Thyroid gland (tissue), 4 donors: ENCODE data around the gene ACTL10. TPM values are rescaled to one million over a fixed set of nuclear protein-coding genes. Genes with fewer than 3 reads are reported as not detected.

ENCODE experiments used
- DNase-seq, 2 donors: peaks; one replicate each; pipeline ENCODE4 v3.0.0-alpha.2; 2019
- H3K27ac ChIP-seq, 3 donors: fragments of 200-600 bp; sonication (generic); 1 replicate in 2 of 3; 2 replicates in 1 of 3; pipeline ENCODE4 v1.5.1; 2016 to 2019; ENCODE audit warnings: mild to moderate bottlenecking in 1 of 3, moderate library complexity in 1 of 3
- H3K27me3 ChIP-seq: fragments of 200-600 bp; sonication (generic); one replicate; pipeline ENCODE4 v1.5.1; 2019
- H3K36me3 ChIP-seq, 2 donors: fragments of 200-600 bp; sonication (generic); one replicate each; pipeline ENCODE4 v1.5.1; 2016 to 2019
- H3K4me1 ChIP-seq, 2 donors: fragments of 200-600 bp; sonication (generic); one replicate each; pipeline ENCODE4 v1.5.1; 2017 to 2019
- H3K4me3 ChIP-seq, 3 donors: fragments of 200-600 bp; sonication (generic); replicated peaks in 1 of 3; 1 replicate in 2 of 3; 2 replicates in 1 of 3; pipeline ENCODE4 v1.5.1; 2016; ENCODE audit warnings: mild to moderate bottlenecking in 1 of 3
- H3K9me3 ChIP-seq: fragments of 200-600 bp; sonication (generic); one replicate; pipeline ENCODE4 v1.5.1; 2017
- CTCF ChIP-seq, 6 experiments: fragments of 200-600 bp in 3 of 6; fragments of 450-650 bp in 3 of 6; sonication (generic) in 3 of 6; IDR thresholded peaks; one replicate each; pipeline ENCODE4 v1.5.1; 2016 to 2019; ENCODE audit warnings: antibody characterized with exemption in 6 of 6, mild to moderate bottlenecking in 2 of 6, inconsistent platforms in 1 of 6, moderate library complexity in 1 of 6
- POLR2A ChIP-seq, 2 donors: fragments of 450-650 bp; IDR thresholded peaks; one replicate each; pipeline ENCODE4 v1.6.1; 2017; ENCODE audit warnings: antibody characterized with exemption in 2 of 2, mild to moderate bottlenecking in 2 of 2, moderate library complexity in 1 of 2
- WGBS, 2 donors: methylation state at CpG; one replicate each; pipeline ENCODE4 v1.1.5; 2017; 5-methylcytosine and 5-hydroxymethylcytosine counted together
- intact Hi-C: fragments of 100-400 bp; cut with DNase I; formaldehyde crosslinking; loops from one replicate; pipeline ENCODE4 v1.15.1; 2023
- total RNA-seq, 4 donors: library from RNA; depleted of rRNA; stranded (reverse); fragments of >200 nt; gene quantifications; one replicate each; pipeline ENCODE4 v1.2.3, GENCODE V29; 2016

Gene ACTL10
- total RNA-seq, 4 donors from 2014 or later, result 2.1 to 3.9 (median 2.6) TPM

- intact Hi-C loops, result no loop called here
- peaks cover 14 to 23% of the 10 kb centered on the region in 2 donors for H3K36me3 ChIP-seq
- no peak overlapping the region for H3K4me3 ChIP-seq
- H3K4me1 ChIP-seq, result no peaks in the 10 kb centered on the region
- TF ChIP-seq POLR2A (IDR thresholded peaks at IDR 0.05) (no peak), CTCF (IDR thresholded peaks at IDR 0.05) (no peak)
- H3K9me3 ChIP-seq, result no peaks in the 10 kb centered on the region
- WGBS, 2 donors, result 91 to 99% methylated on average over 3 of the region's 3 CpGs
- H3K27ac ChIP-seq, result no peak overlapping the region
- no peaks in the 10 kb centered on the region for H3K27me3 ChIP-seq
- no peak for DNase-seq
Measured at GRCh38 chr20:33635341-33635740, 31.4 kb upstream of the ACTL10 start.

- H3K36me3 ChIP-seq, result peaks cover 16 to 33% of the 10 kb centered on the region in 2 donors
Measured at GRCh38 chr20:33636776-33637175, 30.0 kb upstream of the ACTL10 start.

GRCh38 chr20:33640287-33640686 is 26.5 kb upstream of the ACTL10 start:
- H3K36me3 ChIP-seq, result peaks cover 32 to 46% of the 10 kb centered on the region in 2 donors
- H3K27ac ChIP-seq, result no peak overlapping the region
- TF ChIP-seq CTCF (IDR thresholded peaks at IDR 0.05) (no peak), POLR2A (IDR thresholded peaks at IDR 0.05) (no peak)
- no peaks in the 10 kb centered on the region for H3K27me3 ChIP-seq
- 87 to 92% methylated on average over 13 of the region's 13 CpGs for WGBS, 2 donors
- no peak for DNase-seq
- intact Hi-C loops, result no loop called here
- no peaks in the 10 kb centered on the region for H3K9me3 ChIP-seq
- H3K4me3 ChIP-seq, result no peak overlapping the region
- H3K4me1 ChIP-seq, result no peaks in the 10 kb centered on the region

More at GRCh38 chr20:33636776-33637175, 30.0 kb upstream of the ACTL10 start:
- no peaks in the 10 kb centered on the region for H3K4me1 ChIP-seq
- H3K27me3 ChIP-seq, result no peaks in the 10 kb centered on the region
- H3K4me3 ChIP-seq, result no peak overlapping the region
- no peaks in the 10 kb centered on the region for H3K9me3 ChIP-seq
- TF ChIP-seq POLR2A (IDR thresholded peaks at IDR 0.05) (no peak), CTCF (IDR thresholded peaks at IDR 0.05) (no peak)
- intact Hi-C loops, result no loop called here
- no peak overlapping the region for H3K27ac ChIP-seq
- WGBS, 2 donors, result 89% methylated on average over 1 of the region's 1 CpG
- no peak for DNase-seq

GRCh38 chr20:33644313-33645071 is 22.3 kb upstream of the ACTL10 start:
- DNase-seq, result no peak
- H3K9me3 ChIP-seq, result no peaks in the 10 kb centered on the region
- 92 to 94% methylated on average over 8 to 28 of the region's 28 CpGs for WGBS, 2 donors
- H3K36me3 ChIP-seq, result peaks cover 27 to 35% of the 10 kb centered on the region in 2 donors
- intact Hi-C loops, result no loop called here
- TF ChIP-seq POLR2A (IDR thresholded peaks at IDR 0.05) (no peak), CTCF (IDR thresholded peaks at IDR 0.05) (no peak)
- H3K27me3 ChIP-seq, result no peaks in the 10 kb centered on the region
- H3K4me1 ChIP-seq, result peaks cover 11 to 23% of the 10 kb centered on the region in 2 donors
- no peak overlapping the region for H3K4me3 ChIP-seq
- no peak overlapping the region for H3K27ac ChIP-seq

- Histone ChIP-seq H3K27me3 (no peaks in the 10 kb centered on the region), H3K9me3 (no peaks in the 10 kb centered on the region), H3K36me3 (peaks cover 27 to 30% of the 10 kb centered on the region in 2 donors), H3K4me1 (peaks cover 11 to 28% of the 10 kb centered on the region in 2 donors), H3K4me3 (no peak overlapping the region), H3K27ac (no peak overlapping the region)
- no peak for DNase-seq
- no peak for TF ChIP-seq CTCF (IDR thresholded peaks at IDR 0.05)
- no peak for TF ChIP-seq POLR2A (IDR thresholded peaks at IDR 0.05)
- intact Hi-C loops, result no loop called here
- 77 to 78% methylated on average over 4 of the region's 4 CpGs for WGBS, 2 donors
Measured at GRCh38 chr20:33645072-33645358, 21.7 kb upstream of the ACTL10 start.
